HepG2 (cell line): Measurements from ENCODE around the gene LST1. TPM values are rescaled to one million over a fixed set of nuclear protein-coding genes. Genes with fewer than 3 reads are reported as not detected.

Experiments
- FOXK1 ChIP-seq: sonication (generic); formaldehyde crosslinking; IDR thresholded peaks from 2 replicates; pipeline ENCODE4 v1.4.0; 2020; ENCODE audit warnings: low read depth, missing genetic modification reagents, borderline replicate concordance
- GLI4 ChIP-seq: sonication (generic); formaldehyde crosslinking; IDR thresholded peaks from 2 replicates; pipeline ENCODE4 v1.5.1; 2020; ENCODE audit warnings: missing genetic modification reagents, mild to moderate bottlenecking, moderate library complexity, borderline replicate concordance
- ISX ChIP-seq: sonication (generic); formaldehyde crosslinking; conservative IDR thresholded peaks from 2 replicates; pipeline ENCODE4 v1.5.0; 2020; ENCODE audit warnings: missing genetic modification reagents
- SMARCC2 ChIP-seq: fragments of 450-650 bp; IDR thresholded peaks from 2 replicates; pipeline ENCODE4 v1.6.1; 2017; ENCODE audit warnings: antibody characterized with exemption, mild to moderate bottlenecking
- TP53 ChIP-seq: sonication (generic); formaldehyde crosslinking; conservative IDR thresholded peaks from 2 replicates; pipeline ENCODE4 v1.4.0; 2020; ENCODE audit warnings: missing genetic modification reagents
- ZC3H13 ChIP-seq: sonication (generic); formaldehyde crosslinking; IDR thresholded peaks from 2 replicates; pipeline ENCODE4 v1.8.1; 2023; ENCODE audit warnings: mild to moderate bottlenecking, missing genetic modification reagents, moderate library complexity
- ZNF224 ChIP-seq: sonication (generic); formaldehyde crosslinking; IDR thresholded peaks from 2 replicates; pipeline ENCODE4 v1.5.0; 2020; ENCODE audit warnings: mild to moderate bottlenecking, missing genetic modification reagents
- ZNF546 ChIP-seq: sonication (generic); formaldehyde crosslinking; conservative IDR thresholded peaks from 2 replicates; pipeline ENCODE4 v1.8.1; 2023; ENCODE audit warnings: mild to moderate bottlenecking, missing genetic modification reagents
- ZNF790 ChIP-seq: sonication (generic); formaldehyde crosslinking; IDR thresholded peaks from 2 replicates; pipeline ENCODE4 v1.8.0; 2022; ENCODE audit warnings: missing genetic modification reagents, mild to moderate bottlenecking, borderline replicate concordance
- polyA plus RNA-seq, 8 experiments: library from polyadenylated mRNA; depleted of rRNA in 3 of 8; stranded (reverse) in 7 of 8; unstranded in 1 of 8; fragments of >200 nt; fragmentation: Illumina TruSeq in 4 of 8; extraction: Trizol in 4 of 8; gene quantifications; 2 replicates each; pipeline versions ENCODE4 v1.2.1 to v1.2.3, GENCODE V29; 2011 to 2016; ENCODE audit warnings: low read depth in 4 of 8, missing spikeins in 1 of 8, mixed read lengths in 1 of 8; ENCODE audit not compliant: insufficient read depth in 1 of 8
- total RNA-seq, 5 experiments: library from RNA; depleted of rRNA; stranded (reverse); fragments of >200 nt; fragmentation: Illumina TruSeq; extraction: Trizol; gene quantifications; 2 replicates each; pipeline ENCODE4 v1.2.3, GENCODE V29; 2016; ENCODE audit warnings: low read depth in 1 of 5
- TF ChIP-seq, protein P1 (sequence below): sonication (generic); formaldehyde crosslinking; IDR thresholded peaks from 2 replicates; pipeline ENCODE4; 2020; ENCODE audit warnings: missing genetic modification reagents, mild to moderate bottlenecking, borderline replicate concordance
- TF ChIP-seq, protein P2 (sequence below): sonication (generic); formaldehyde crosslinking; IDR thresholded peaks from 2 replicates; pipeline ENCODE4 v1.4.0; 2020; ENCODE audit warnings: mild to moderate bottlenecking, low read depth, missing genetic modification reagents
- TF ChIP-seq, protein P3 (sequence below): sonication (generic); formaldehyde crosslinking; IDR thresholded peaks from 2 replicates; pipeline ENCODE4 v1.9.0; 2021; ENCODE audit warnings: missing genetic modification reagents, borderline replicate concordance
- TF ChIP-seq, protein P4 (sequence below): sonication (generic); formaldehyde crosslinking; IDR thresholded peaks from 2 replicates; pipeline ENCODE4 v1.4.0; 2020; ENCODE audit warnings: missing genetic modification reagents
- TF ChIP-seq, protein P5 (sequence below): sonication (generic); formaldehyde crosslinking; conservative IDR thresholded peaks from 2 replicates; pipeline ENCODE4 v1.4.0; 2020; ENCODE audit warnings: missing genetic modification reagents
- TF ChIP-seq, protein P6 (sequence below): sonication (generic); formaldehyde crosslinking; IDR thresholded peaks from 2 replicates; pipeline ENCODE4 v1.5.1; 2020; ENCODE audit warnings: mild to moderate bottlenecking, missing genetic modification reagents, borderline replicate concordance

The LST1 gene
- total and polyA plus RNA-seq, 2 of the 13 experiments (the other 11 are each of a cell fraction or from before 2014, with no cell fraction given), result not detected

DNA sequence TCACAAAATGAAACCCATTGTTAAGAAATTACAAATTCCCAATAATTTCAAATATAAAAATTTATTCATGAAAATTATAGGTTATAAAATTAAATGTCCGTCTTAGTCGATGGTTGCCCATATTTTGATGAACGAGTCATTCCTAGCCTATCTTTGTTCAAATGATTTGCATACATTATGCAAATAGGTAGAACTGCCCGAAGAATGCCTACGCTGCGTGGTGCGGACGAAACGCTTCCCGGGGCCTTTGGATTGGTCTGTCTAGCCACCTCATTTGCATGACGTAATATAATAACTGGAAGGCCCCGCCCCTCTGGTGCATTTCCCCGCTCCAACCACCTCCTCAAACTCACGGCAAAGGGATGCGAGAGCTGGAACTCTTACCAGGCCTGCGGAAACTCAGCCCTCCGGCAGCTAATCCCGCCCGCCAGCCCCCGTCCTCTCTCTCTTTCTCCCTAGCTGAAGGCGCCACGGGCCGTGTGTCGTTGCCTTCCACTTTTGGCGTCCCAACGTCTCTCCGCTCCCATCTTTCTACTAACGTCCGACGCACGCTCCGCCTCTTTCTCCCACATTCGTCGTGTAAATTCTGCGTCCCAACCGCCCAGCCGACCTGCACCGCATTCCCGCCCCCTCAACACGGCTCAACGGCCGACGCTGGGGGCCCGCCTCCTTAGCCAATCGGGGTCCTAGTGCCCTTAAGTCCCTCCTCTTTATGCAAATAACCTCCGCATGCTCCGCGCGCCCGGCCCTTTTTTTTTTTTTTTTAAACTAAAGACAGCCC is 33.9 kb downstream of the LST1 start (continued):
- TF ChIP-seq, protein P1, sequence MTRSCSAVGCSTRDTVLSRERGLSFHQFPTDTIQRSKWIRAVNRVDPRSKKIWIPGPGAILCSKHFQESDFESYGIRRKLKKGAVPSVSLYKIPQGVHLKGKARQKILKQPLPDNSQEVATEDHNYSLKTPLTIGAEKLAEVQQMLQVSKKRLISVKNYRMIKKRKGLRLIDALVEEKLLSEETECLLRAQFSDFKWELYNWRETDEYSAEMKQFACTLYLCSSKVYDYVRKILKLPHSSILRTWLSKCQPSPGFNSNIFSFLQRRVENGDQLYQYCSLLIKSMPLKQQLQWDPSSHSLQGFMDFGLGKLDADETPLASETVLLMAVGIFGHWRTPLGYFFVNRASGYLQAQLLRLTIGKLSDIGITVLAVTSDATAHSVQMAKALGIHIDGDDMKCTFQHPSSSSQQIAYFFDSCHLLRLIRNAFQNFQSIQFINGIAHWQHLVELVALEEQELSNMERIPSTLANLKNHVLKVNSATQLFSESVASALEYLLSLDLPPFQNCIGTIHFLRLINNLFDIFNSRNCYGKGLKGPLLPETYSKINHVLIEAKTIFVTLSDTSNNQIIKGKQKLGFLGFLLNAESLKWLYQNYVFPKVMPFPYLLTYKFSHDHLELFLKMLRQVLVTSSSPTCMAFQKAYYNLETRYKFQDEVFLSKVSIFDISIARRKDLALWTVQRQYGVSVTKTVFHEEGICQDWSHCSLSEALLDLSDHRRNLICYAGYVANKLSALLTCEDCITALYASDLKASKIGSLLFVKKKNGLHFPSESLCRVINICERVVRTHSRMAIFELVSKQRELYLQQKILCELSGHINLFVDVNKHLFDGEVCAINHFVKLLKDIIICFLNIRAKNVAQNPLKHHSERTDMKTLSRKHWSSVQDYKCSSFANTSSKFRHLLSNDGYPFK, result no peak; the same call in none of the 2 replicates
- TF ChIP-seq TP53, result no peak
- no peak for TF ChIP-seq GLI4 (CRISPR knock-in tag)
- no peak for TF ChIP-seq SMARCC2
- TF ChIP-seq ZNF790 (CRISPR knock-in tag), result peak; percentile 41; the same call in 1 of the 2 replicates
- TF ChIP-seq, protein P2, sequence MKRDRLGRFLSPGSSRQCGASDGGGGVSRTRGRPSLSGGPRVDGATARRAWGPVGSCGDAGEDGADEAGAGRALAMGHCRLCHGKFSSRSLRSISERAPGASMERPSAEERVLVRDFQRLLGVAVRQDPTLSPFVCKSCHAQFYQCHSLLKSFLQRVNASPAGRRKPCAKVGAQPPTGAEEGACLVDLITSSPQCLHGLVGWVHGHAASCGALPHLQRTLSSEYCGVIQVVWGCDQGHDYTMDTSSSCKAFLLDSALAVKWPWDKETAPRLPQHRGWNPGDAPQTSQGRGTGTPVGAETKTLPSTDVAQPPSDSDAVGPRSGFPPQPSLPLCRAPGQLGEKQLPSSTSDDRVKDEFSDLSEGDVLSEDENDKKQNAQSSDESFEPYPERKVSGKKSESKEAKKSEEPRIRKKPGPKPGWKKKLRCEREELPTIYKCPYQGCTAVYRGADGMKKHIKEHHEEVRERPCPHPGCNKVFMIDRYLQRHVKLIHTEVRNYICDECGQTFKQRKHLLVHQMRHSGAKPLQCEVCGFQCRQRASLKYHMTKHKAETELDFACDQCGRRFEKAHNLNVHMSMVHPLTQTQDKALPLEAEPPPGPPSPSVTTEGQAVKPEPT (CRISPR knock-in tag), result peak; percentile 91
- TF ChIP-seq ZNF224 (CRISPR knock-in tag), result no peak; the same call in 1 of the 2 replicates
- TF ChIP-seq, protein P3, sequence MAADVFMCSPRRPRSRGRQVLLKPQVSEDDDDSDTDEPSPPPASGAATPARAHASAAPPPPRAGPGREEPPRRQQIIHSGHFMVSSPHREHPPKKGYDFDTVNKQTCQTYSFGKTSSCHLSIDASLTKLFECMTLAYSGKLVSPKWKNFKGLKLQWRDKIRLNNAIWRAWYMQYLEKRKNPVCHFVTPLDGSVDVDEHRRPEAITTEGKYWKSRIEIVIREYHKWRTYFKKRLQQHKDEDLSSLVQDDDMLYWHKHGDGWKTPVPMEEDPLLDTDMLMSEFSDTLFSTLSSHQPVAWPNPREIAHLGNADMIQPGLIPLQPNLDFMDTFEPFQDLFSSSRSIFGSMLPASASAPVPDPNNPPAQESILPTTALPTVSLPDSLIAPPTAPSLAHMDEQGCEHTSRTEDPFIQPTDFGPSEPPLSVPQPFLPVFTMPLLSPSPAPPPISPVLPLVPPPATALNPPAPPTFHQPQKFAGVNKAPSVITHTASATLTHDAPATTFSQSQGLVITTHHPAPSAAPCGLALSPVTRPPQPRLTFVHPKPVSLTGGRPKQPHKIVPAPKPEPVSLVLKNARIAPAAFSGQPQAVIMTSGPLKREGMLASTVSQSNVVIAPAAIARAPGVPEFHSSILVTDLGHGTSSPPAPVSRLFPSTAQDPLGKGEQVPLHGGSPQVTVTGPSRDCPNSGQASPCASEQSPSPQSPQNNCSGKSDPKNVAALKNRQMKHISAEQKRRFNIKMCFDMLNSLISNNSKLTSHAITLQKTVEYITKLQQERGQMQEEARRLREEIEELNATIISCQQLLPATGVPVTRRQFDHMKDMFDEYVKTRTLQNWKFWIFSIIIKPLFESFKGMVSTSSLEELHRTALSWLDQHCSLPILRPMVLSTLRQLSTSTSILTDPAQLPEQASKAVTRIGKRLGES (CRISPR knock-in tag), result no peak
- TF ChIP-seq, protein P4, sequence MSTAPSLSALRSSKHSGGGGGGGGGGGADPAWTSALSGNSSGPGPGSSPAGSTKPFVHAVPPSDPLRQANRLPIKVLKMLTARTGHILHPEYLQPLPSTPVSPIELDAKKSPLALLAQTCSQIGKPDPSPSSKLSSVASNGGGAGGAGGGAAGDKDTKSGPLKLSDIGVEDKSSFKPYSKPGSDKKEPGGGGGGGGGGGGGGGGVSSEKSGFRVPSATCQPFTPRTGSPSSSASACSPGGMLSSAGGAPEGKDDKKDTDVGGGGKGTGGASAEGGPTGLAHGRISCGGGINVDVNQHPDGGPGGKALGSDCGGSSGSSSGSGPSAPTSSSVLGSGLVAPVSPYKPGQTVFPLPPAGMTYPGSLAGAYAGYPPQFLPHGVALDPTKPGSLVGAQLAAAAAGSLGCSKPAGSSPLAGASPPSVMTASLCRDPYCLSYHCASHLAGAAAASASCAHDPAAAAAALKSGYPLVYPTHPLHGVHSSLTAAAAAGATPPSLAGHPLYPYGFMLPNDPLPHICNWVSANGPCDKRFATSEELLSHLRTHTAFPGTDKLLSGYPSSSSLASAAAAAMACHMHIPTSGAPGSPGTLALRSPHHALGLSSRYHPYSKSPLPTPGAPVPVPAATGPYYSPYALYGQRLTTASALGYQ (CRISPR knock-in tag), result no peak
- TF ChIP-seq ZNF546 (CRISPR knock-in tag), result no peak; the same call in 1 of the 2 replicates
- TF ChIP-seq, protein P5, sequence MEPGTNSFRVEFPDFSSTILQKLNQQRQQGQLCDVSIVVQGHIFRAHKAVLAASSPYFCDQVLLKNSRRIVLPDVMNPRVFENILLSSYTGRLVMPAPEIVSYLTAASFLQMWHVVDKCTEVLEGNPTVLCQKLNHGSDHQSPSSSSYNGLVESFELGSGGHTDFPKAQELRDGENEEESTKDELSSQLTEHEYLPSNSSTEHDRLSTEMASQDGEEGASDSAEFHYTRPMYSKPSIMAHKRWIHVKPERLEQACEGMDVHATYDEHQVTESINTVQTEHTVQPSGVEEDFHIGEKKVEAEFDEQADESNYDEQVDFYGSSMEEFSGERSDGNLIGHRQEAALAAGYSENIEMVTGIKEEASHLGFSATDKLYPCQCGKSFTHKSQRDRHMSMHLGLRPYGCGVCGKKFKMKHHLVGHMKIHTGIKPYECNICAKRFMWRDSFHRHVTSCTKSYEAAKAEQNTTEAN, result peak; percentile 78
- no peak for TF ChIP-seq ISX (CRISPR knock-in tag)
- TF ChIP-seq, protein P6, sequence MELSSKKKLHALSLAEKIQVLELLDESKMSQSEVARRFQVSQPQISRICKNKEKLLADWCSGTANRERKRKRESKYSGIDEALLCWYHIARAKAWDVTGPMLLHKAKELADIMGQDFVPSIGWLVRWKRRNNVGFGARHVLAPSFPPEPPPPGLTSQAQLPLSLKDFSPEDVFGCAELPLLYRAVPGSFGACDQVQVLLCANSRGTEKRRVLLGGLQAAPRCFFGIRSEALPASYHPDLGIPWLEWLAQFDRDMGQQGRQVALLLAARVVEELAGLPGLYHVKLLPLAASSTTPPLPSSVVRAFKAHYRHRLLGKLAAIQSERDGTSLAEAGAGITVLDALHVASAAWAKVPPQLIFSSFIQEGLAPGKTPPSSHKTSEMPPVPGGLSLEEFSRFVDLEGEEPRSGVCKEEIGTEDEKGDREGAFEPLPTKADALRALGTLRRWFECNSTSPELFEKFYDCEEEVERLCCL, result no peak; the same call in 1 of the 2 replicates
- TF ChIP-seq ZC3H13 (CRISPR knock-in tag), result peak; percentile 72; the same call in 1 of the 2 replicates
- TF ChIP-seq FOXK1 (CRISPR knock-in tag), result no peak
